OCI-LY1 (cell line): ENCODE data around the gene HOXD10.

ENCODE experiments used
- CTCF ChIP-seq: fragments of 200-600 bp; sonication (generic), shearing (Covaris generic); IDR thresholded peaks from 2 replicates; pipeline ENCODE4 v1.5.1; 2017; ENCODE audit warnings: mild to moderate bottlenecking, antibody characterized with exemption, low read length, moderate library complexity, mixed read lengths
- EZH2 ChIP-seq: fragments of 200-600 bp; sonication (generic), shearing (Covaris generic); IDR thresholded peaks from 2 replicates; pipeline ENCODE4 v1.8.0; 2017; ENCODE audit warnings: borderline replicate concordance, mixed run types, mild to moderate bottlenecking, antibody characterized with exemption, low read length, moderate library complexity, mixed read lengths

GRCh38 chr2:176106581-176107539, 9.7 kb upstream of the HOXD10 start, which contains the start of gene HOXD11:
- TF ChIP-seq CTCF (no peak), EZH2 (no peak)
